ENCODE measurements around the gene RCC1. TPM values are rescaled to one million over a fixed set of nuclear protein-coding genes. Genes with fewer than 3 reads are reported as not detected.
"Not testable (repeated sequence)": the region's sequence is repeated elsewhere in the genome, so short reads cannot be mapped to it uniquely, and the experiment has no call there.

The RCC1 gene
- total and polyA plus RNA-seq, 3 donors from 2014 or later: 25.9 to 96.9 (median 43.2) TPM

DNA sequence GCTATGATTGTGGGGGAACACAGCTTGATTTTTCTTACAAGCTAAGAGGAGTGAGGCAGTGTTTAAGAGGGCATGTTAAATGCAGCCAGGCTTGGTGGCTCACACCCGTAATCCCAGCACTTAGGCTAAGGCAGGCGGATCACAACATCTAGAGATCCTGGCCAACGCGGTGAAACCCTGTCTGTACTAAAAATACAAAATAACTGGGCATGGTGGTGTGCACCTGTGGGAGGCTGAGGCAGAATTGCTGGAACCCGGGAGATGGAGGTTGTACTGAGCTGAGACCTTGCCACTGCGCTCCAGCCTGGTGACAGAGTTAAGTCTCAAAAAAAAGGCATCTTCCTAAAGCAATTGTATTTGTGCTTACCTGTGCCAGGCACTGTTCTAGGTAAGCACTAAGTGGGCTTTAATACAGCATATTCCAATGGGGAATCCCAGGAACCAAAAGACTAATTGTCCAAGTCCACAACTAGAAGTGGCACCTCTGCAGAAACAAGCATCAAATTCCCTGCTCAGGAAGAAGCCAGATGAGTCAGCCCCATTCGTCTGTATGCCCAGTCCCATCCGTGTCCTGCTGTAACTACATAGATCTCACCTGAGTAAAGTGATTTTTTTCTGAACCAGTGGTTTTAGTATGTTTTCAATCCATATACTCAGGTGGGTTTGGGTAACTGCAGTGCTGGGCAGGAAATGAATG lies 4.6 kb downstream of the RCC1 start:
- intact Hi-C loops (cut with DNase I; ENCODE audit: low total_unique reads): no loop called here
- Histone ChIP-seq H3K4me1 (peaks cover 27% of the 10 kb centered on the region), H3K4me3 (no peak overlapping the region), H3K36me3 (ENCODE audit: low read depth, missing control alignments) (no peaks in the 10 kb centered on the region), H3K27me3 (no peaks in the 10 kb centered on the region), H3K9me3 (no peaks in the 10 kb centered on the region), H3K27ac (no peak overlapping the region)
- TF ChIP-seq POLR2A (IDR thresholded peaks at IDR 0.05): no peak
- TF ChIP-seq, protein P1, sequence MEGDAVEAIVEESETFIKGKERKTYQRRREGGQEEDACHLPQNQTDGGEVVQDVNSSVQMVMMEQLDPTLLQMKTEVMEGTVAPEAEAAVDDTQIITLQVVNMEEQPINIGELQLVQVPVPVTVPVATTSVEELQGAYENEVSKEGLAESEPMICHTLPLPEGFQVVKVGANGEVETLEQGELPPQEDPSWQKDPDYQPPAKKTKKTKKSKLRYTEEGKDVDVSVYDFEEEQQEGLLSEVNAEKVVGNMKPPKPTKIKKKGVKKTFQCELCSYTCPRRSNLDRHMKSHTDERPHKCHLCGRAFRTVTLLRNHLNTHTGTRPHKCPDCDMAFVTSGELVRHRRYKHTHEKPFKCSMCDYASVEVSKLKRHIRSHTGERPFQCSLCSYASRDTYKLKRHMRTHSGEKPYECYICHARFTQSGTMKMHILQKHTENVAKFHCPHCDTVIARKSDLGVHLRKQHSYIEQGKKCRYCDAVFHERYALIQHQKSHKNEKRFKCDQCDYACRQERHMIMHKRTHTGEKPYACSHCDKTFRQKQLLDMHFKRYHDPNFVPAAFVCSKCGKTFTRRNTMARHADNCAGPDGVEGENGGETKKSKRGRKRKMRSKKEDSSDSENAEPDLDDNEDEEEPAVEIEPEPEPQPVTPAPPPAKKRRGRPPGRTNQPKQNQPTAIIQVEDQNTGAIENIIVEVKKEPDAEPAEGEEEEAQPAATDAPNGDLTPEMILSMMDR (IDR thresholded peaks at IDR 0.05): no peak
- no peak for DNase-seq
- 72% methylated on average over 8 of the region's 8 CpGs for WGBS, 2 donors

DNA sequence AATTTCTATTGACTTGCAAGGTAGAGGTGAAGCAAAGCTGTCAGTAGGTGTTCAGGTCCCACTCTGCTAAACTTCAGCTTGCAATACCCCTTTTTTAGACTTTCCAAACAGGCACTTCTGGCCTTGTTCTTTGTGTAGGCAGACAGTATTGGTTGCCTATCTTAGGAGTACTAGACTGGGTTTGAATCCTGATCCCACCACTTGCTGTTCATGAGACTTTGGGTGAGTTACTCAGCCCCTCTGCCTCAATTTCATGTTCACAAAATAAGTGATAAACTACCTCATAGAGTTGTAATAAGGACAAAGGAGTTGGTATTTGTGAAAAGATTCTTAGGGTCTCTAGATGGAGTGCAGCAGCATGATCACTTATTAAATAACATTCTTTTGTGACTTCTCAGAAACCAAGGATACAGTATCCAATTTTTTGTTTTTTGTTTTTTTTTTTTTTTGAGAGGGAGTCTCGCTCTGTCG lies 5.2 kb downstream of the RCC1 start:
- Histone ChIP-seq H3K9me3 (no peaks in the 10 kb centered on the region), H3K27me3 (no peaks in the 10 kb centered on the region), H3K36me3 (ENCODE audit: low read depth, missing control alignments) (no peaks in the 10 kb centered on the region), H3K4me1 (peaks cover 27% of the 10 kb centered on the region), H3K4me3 (no peak overlapping the region), H3K27ac (no peak overlapping the region)
- no peak for DNase-seq
- 69 to 72% methylated on average over 2 of the region's 2 CpGs for WGBS, 2 donors
- intact Hi-C loops (cut with DNase I; ENCODE audit: low total_unique reads): no loop called here
- TF ChIP-seq POLR2A (IDR thresholded peaks at IDR 0.05): no peak
- TF ChIP-seq, protein P1 (IDR thresholded peaks at IDR 0.05): no peak

DNA sequence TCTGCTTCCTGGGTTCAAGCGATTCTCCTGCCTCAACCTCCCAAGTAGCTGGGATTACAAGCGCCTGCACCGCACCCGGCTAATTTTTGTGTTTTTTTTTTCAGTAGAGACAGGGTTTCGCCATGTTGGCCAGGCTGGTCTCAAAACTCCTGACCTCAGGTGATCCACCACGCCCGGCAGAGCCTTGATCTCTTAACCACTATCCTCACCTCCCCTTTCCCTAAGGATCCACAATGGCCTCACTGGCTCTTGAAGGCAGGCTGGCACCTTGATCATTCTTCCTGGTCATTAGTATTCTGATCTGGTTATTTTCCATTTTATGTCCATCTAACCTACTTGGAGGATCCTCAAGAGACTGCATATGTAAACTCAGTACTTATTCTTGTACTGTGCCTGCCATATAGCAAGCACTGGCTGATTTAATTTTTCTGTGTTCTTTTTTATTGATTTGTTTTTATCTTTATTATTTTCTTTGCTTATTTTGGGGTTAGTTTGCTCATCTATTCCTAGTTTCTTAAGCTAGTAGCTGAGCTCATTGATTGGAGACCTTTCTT lies 6.3 kb downstream of the RCC1 start:
- TF ChIP-seq POLR2A (IDR thresholded peaks at IDR 0.05): no peak
- TF ChIP-seq, protein P1 (IDR thresholded peaks at IDR 0.05): no peak
- 95% methylated on average over 6 to 7 of the region's 7 CpGs for WGBS, 2 donors
- H3K9me3 ChIP-seq: no peaks in the 10 kb centered on the region
- peaks cover 25% of the 10 kb centered on the region for H3K4me1 ChIP-seq
- intact Hi-C loops (cut with DNase I; ENCODE audit: low total_unique reads): no loop called here
- H3K36me3 ChIP-seq (ENCODE audit: low read depth, missing control alignments): no peaks in the 10 kb centered on the region
- H3K27ac ChIP-seq: no peak overlapping the region
- H3K4me3 ChIP-seq: no peak overlapping the region
- no peak for DNase-seq
- H3K27me3 ChIP-seq: no peaks in the 10 kb centered on the region

DNA sequence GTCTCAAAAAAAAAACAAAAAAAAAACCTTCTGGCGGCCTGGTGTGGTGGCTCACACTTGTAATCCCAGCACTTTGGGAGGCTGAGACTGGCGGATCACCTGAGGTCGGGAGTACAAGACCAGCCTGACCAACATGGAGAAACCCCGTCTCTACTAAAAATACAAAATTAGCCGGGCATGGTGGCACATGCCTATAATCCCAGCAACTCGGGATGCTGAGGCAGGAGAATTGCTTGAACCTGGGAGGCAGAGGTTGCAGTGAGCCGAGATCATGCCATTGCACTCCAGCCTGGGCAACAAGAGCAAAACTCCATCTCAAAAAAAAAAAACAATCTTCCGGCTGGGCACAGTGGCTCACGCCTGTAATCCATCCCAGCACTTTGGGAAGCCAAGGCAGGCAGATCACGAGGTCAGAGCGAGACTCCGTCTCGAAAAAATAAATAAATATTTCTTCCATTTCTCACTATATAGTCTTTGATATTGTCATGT lies 8.6 kb downstream of the RCC1 start:
- DNase-seq; H3K27ac ChIP-seq; H3K27me3 ChIP-seq; H3K36me3 ChIP-seq (ENCODE audit: low read depth, missing control alignments); H3K4me3 ChIP-seq; H3K9me3 ChIP-seq; intact Hi-C loops (cut with DNase I; ENCODE audit: low total_unique reads): not testable (repeated sequence)
- 92% methylated on average over 13 of the region's 13 CpGs for WGBS, 2 donors
- H3K4me1 ChIP-seq: peaks cover 12% of the 10 kb centered on the region

DNA sequence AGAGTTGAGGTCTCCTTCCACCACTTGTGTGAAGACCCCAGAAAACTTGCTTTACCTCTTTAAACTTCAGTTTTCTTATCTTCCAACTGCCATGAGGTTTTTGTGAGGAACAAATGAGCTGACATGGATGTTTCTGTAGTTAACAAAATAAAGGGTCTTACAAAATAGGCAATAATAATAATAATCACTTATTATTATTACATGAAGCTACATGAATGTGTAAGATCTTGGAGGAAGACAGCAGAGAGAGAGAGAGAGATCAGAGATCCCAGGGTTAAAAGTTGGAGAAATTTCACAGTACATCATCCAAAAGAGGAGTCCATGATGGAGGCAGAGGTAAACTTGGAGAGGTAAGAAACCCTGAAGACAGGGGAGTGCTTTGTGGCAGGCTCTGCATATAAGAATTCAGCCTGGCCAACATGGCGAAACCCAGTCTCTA lies 10.7 kb downstream of the RCC1 start:
- Histone ChIP-seq H3K27ac (peak overlapping the region in 1 of 2 donors; percentile 78), H3K4me1 (peaks cover 11% of the 10 kb centered on the region), H3K4me3 (no peak overlapping the region), H3K27me3 (no peaks in the 10 kb centered on the region), H3K9me3 (no peaks in the 10 kb centered on the region), H3K36me3 (ENCODE audit: low read depth, missing control alignments) (no peaks in the 10 kb centered on the region)
- no peak for DNase-seq
- TF ChIP-seq, protein P1 (IDR thresholded peaks at IDR 0.05): no peak
- TF ChIP-seq POLR2A (IDR thresholded peaks at IDR 0.05): no peak
- intact Hi-C loops (cut with DNase I; ENCODE audit: low total_unique reads): loop anchor here (5.0 kb wide), 1 partner anchor 86 kb away; no protein-coding TSS in a partner anchor
- 71 to 89% methylated on average over 1 of the region's 1 CpG for WGBS, 2 donors
